Prostate gland (tissue), 2 donors: ENCODE measurements around the gene APPL2. TPM values are rescaled to one million over a fixed set of nuclear protein-coding genes. Genes with fewer than 3 reads are reported as not detected.
"Not testable (repeated sequence)": the region's sequence is repeated elsewhere in the genome, so short reads cannot be mapped to it uniquely, and the experiment has no call there.

ENCODE experiments used
- DNase-seq: peaks from one replicate; pipeline ENCODE4 v3.0.0-alpha.2; 2019; ENCODE audit warnings: low spot score
- H3K27ac ChIP-seq, 2 donors: fragments of 200-600 bp; sonication (generic); 2 replicates each; pipeline ENCODE4 v1.5.1; 2017 to 2019
- H3K27me3 ChIP-seq: fragments of 200-600 bp; sonication (generic); replicated peaks from 2 replicates; pipeline ENCODE4 v1.5.1; 2019; ENCODE audit not compliant: insufficient read depth
- H3K36me3 ChIP-seq, 2 donors: fragments of 200-600 bp; sonication (generic); 1 replicate in 1 of 2; 2 replicates in 1 of 2; pipeline versions ENCODE4 v1.5.1 to v1.8.1; 2017 to 2019
- H3K4me1 ChIP-seq: fragments of 200-600 bp; sonication (generic); replicated peaks from 2 replicates; pipeline ENCODE4 v1.5.1; 2019
- H3K4me3 ChIP-seq, 2 donors: fragments of 200-600 bp; sonication (generic); 2 replicates each; pipeline ENCODE4 v1.5.1; 2017 to 2019
- H3K9me3 ChIP-seq: fragments of 200-600 bp; sonication (generic); 2 replicates; pipeline ENCODE4 v1.5.1; 2017
- CTCF ChIP-seq, 4 experiments: fragments of 200-600 bp in 2 of 4; fragments of 450-650 bp in 2 of 4; sonication (generic) in 2 of 4; IDR thresholded peaks; 1 replicate in 3 of 4; 2 replicates in 1 of 4; pipeline ENCODE4 v1.5.1; 2016 to 2019; ENCODE audit warnings: antibody characterized with exemption in 4 of 4, mild to moderate bottlenecking in 2 of 4, moderate library complexity in 2 of 4
- POLR2A ChIP-seq: fragments of 450-650 bp; IDR thresholded peaks from one replicate; pipeline ENCODE4 v1.6.1; 2016; ENCODE audit warnings: antibody characterized with exemption, mild to moderate bottlenecking
- POLR2AphosphoS5 ChIP-seq: sonication (generic); formaldehyde crosslinking; IDR thresholded peaks from one replicate; pipeline ENCODE4 v1.6.1; 2017; ENCODE audit warnings: antibody characterized with exemption
- WGBS: methylation state at CpG from one replicate; pipeline ENCODE4 v1.1.5; 2018; 5-methylcytosine and 5-hydroxymethylcytosine counted together
- intact Hi-C: fragments of 100-400 bp; cut with DNase I; formaldehyde crosslinking; loops from one replicate; pipeline ENCODE4 v1.14.2; 2022
- total RNA-seq, 2 donors: library from RNA; depleted of rRNA; stranded (reverse); fragments of >200 nt; gene quantifications; one replicate each; pipeline ENCODE4 v1.1.0, GENCODE V29; 2016

The APPL2 gene
- total RNA-seq, 2 donors from 2014 or later = 72.0 to 110 TPM

- H3K27ac ChIP-seq = no peak overlapping the region
- intact Hi-C loops = no loop called here
- WGBS = 90% methylated on average over 6 of the region's 6 CpGs
- no peaks in the 10 kb centered on the region for H3K4me1 ChIP-seq
- H3K4me3 ChIP-seq = no peak overlapping the region
- TF ChIP-seq POLR2A (no peak), POLR2AphosphoS5 (no peak), CTCF (IDR thresholded peaks at IDR 0.05) (no peak)
- peaks cover 0 to 8% of the 10 kb centered on the region in 2 donors for H3K36me3 ChIP-seq
- H3K27me3 ChIP-seq = no peaks in the 10 kb centered on the region
- no peaks in the 10 kb centered on the region for H3K9me3 ChIP-seq
- no peak for DNase-seq
These were observed 41.0 kb downstream of the APPL2 start for GRCh38 chr12:105194947-105195346.

GRCh38 chr12:105192624-105193225 lies 43.2 kb downstream of the APPL2 start:
- WGBS = 70% methylated on average over 1 of the region's 1 CpG
- intact Hi-C loops = no loop called here
- DNase-seq = no peak
- Histone ChIP-seq H3K4me1 (no peaks in the 10 kb centered on the region), H3K27me3 (no peaks in the 10 kb centered on the region), H3K9me3 (no peaks in the 10 kb centered on the region), H3K36me3 (peaks cover 3 to 7% of the 10 kb centered on the region in 2 donors), H3K27ac (peak overlapping the region in 1 of 2 donors; percentile 22), H3K4me3 (no peak overlapping the region)
- no peak for TF ChIP-seq POLR2A
- no peak for TF ChIP-seq CTCF (IDR thresholded peaks at IDR 0.05)
- TF ChIP-seq POLR2AphosphoS5 = no peak

- H3K4me1 ChIP-seq = no peaks in the 10 kb centered on the region
- H3K27me3 ChIP-seq = no peaks in the 10 kb centered on the region
- TF ChIP-seq CTCF (IDR thresholded peaks at IDR 0.05) = no peak
- no peak for TF ChIP-seq POLR2A
- TF ChIP-seq POLR2AphosphoS5 = no peak
- no peak for DNase-seq
- H3K27ac ChIP-seq = no peak overlapping the region
- intact Hi-C loops = no loop called here
- H3K4me3 ChIP-seq = no peak overlapping the region
- H3K36me3 ChIP-seq = peaks cover 3 to 4% of the 10 kb centered on the region in 2 donors
- H3K9me3 ChIP-seq = no peaks in the 10 kb centered on the region
- 83% methylated on average over 6 of the region's 6 CpGs for WGBS
These were observed 45.4 kb downstream of the APPL2 start for GRCh38 chr12:105190530-105190929.

GRCh38 chr12:105189293-105189692 lies 46.7 kb downstream of the APPL2 start:
- TF ChIP-seq CTCF (IDR thresholded peaks at IDR 0.05) (no peak), POLR2A (no peak), POLR2AphosphoS5 (no peak)
- 77% methylated on average over 6 of the region's 6 CpGs for whole genome bisulfite sequencing
- no peak overlapping the region for H3K4me3 ChIP-seq
- no peaks in the 10 kb centered on the region for H3K4me1 ChIP-seq
- H3K27ac ChIP-seq = no peak overlapping the region
- H3K27me3 ChIP-seq = no peaks in the 10 kb centered on the region
- DNase-seq = no peak
- intact Hi-C loops = no loop called here
- H3K9me3 ChIP-seq = no peaks in the 10 kb centered on the region
- peaks cover 6 to 9% of the 10 kb centered on the region in 2 donors for H3K36me3 ChIP-seq

GRCh38 chr12:105183976-105184375 lies 52.0 kb downstream of the APPL2 start:
- H3K36me3 ChIP-seq, H3K4me3 ChIP-seq, H3K4me1 ChIP-seq, DNase-seq, H3K27me3 ChIP-seq, intact Hi-C loops, H3K27ac ChIP-seq, H3K9me3 ChIP-seq: not testable (repeated sequence)
- WGBS = 70% methylated on average over 5 of the region's 5 CpGs

GRCh38 chr12:105183406-105183805 lies 52.6 kb downstream of the APPL2 start:
- intact Hi-C loops, DNase-seq, H3K27ac ChIP-seq, H3K9me3 ChIP-seq, H3K36me3 ChIP-seq, H3K4me3 ChIP-seq, H3K27me3 ChIP-seq, H3K4me1 ChIP-seq: not testable (repeated sequence)
- 97% methylated on average over 4 of the region's 4 CpGs for WGBS

GRCh38 chr12:105179114-105179513 lies 56.9 kb downstream of the APPL2 start:
- H3K36me3 ChIP-seq, intact Hi-C loops, H3K4me1 ChIP-seq, DNase-seq, H3K27me3 ChIP-seq, H3K9me3 ChIP-seq, H3K27ac ChIP-seq, H3K4me3 ChIP-seq: not testable (repeated sequence)
- WGBS = 96% methylated on average over 1 of the region's 1 CpG
